Stimulated activated CD8-positive, alpha-beta memory T cell treated with anti-CD3 and anti-CD28 coated beads, Interleukin-12 subunit alpha, Interleukin-12 subunit beta, amount 100 ng/mL, for 24 hours (primary cell): ENCODE data around the gene BEST1.
"Not testable (repeated sequence)": the region's sequence is repeated elsewhere in the genome, so short reads cannot be mapped to it uniquely, and the experiment has no call there.

ENCODE experiments used
- DNase-seq: peaks from one replicate; pipeline ENCODE4 v3.0.0-alpha.2; 2020; ENCODE audit errors: extremely low read depth

Gene BEST1

DNA sequence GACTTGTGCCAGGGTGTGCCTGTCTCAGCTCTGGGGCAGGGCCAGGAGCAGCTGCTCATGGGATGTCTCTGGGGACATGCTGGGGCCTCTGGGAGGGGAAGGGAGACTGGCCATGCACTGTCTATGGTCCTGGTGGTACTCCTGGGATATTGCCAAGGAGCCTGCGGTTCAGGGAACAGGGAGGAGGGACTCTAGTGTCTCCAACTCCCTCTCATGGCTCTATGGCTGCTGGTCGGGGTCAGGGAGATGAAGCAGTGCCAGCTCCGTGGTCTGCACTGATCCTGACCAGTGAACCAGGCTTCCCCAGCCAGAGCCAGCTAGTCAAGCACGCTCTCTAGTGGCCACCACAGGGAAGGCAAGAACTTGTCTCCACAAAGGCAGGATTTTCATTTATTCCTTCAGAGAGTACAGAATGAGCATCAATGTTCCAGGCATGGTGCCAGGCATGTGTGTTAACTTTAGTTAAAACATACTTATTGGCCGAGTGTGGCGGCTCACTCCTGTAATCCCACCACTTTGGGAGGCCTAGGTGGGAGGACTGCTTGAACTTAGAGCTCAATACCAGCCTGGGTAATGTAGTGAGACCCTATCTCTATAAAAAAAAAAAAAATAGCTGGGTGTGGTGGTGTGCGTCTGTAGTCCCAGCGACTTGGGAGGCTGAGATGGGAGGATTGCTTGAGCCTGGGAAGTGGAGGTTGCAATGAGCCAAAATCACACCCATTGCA lies 2.5 kb upstream of the BEST1 start:
- no peak for DNase-seq

DNA sequence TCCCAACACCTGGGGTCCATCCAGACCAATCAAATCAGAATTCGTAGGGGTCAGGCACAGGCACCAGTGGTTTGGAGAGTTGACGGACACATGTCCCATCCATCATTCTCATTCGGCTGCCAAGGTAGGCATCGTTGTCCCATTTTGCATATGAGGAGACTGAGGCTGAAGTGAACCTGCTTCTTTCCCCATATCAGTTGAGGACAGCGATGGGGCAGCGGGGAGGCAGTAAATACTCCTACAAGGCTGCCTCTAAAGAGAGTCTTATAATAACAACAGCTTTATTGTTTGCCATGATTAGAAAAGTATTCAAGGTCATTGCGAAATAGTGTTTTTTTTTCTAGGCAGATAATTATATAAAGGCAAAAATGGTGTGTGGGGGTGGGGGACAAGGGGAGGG lies 1.6 kb upstream of the BEST1 start:
- DNase-seq: no peak

DNA sequence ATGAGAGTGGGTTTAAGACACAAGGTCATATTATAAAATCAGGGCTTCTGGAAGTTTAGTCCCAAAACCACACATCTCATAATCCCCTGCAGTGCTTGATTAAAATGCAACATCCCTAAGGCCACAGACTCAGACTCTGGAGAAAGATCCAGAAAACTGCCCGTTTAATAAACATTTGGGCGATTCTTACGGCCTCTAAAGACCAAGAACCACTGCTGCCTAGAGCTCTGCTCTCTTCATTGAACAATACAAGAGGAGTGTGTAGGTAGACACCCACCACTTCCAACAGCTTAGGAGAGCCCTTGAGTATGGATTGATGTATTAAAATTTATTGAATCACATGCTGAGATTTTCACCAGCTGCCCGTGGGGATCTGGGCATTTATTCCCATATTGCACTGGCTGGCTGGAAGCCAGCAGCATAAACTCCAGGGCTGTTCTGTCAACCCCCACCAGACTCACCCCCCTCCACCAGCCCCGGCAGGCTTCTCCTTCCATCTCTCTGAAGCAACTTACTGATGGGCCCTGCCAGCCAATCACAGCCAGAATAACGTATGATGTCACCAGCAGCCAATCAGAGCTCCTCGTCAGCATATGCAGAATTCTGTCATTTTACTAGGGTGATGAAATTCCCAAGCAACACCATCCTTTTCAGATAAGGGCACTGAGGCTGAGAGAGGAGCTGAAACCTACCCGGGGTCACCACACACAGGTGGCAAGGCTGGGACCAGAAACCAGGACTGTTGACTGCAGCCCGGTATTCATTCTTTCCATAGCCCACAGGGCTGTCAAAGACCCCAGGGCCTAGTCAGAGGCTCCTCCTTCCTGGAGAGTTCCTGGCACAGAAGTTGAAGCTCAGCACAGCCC lies 749 bp upstream of the BEST1 start:
- DNase-seq: no peak

DNA sequence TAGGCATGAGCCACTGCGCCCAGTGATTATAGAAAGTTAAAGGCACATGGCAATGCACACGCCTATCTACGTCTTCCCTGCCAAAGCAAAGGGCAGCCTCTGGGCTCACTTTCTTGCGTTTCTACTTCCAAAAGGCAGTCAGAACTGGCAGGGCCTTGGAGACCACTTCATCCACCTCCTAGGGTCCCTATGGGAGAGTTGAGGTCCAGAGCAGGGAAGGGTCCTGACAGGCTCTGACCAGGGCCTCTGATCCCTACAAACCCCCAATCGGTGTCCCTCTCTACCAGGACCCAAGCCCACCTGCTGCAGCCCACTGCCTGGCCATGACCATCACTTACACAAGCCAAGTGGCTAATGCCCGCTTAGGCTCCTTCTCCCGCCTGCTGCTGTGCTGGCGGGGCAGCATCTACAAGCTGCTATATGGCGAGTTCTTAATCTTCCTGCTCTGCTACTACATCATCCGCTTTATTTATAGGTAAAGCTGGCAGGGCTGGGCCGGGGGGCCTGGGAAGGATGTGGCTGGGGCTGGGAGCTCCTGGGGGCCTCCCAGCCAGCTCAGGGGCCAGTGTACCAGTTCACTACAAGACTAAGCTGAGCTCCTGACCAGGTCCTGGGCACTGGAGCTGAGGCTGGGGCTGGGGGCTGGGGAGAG lies 1.5 kb downstream of the BEST1 start:
- no peak for DNase-seq

DNA sequence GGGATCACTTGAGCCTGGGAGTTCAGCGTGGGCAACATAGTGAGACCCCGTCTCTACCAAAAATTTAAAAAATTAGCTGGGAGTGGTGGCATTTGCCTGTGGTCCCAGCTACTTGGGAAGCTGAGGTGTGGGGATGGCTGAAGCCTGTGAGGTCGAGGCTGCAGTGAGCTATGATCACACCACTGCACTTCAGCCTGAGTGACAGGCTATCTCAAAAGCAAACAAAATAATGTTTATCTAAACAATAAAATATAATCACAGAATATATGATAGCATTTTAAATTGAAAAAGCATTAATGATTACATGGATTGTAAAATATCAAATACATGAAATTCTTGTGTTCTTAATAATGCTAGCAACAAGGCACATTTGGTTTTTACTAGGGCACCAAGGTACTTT lies 2.7 kb downstream of the BEST1 start:
- DNase-seq: no peak

DNA sequence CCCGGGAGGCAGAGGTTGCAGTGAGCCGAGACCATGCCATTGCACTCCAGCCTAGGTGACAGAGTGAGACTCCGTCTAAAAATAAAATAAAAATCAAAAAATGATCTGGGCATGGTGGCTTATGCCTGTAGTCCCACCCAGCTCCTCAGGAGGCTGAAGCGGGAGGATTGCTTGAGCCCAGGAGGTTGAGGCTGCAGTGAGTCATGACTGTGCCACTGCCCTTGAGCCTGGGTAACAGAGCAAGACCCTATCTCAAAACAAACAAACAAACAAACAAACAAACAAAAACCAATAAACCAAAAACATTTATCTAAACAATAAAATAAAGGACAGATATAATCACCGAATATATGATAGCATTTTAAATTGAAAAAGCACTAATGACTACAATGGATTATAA lies 3.5 kb downstream of the BEST1 start:
- DNase-seq: not testable (repeated sequence)

DNA sequence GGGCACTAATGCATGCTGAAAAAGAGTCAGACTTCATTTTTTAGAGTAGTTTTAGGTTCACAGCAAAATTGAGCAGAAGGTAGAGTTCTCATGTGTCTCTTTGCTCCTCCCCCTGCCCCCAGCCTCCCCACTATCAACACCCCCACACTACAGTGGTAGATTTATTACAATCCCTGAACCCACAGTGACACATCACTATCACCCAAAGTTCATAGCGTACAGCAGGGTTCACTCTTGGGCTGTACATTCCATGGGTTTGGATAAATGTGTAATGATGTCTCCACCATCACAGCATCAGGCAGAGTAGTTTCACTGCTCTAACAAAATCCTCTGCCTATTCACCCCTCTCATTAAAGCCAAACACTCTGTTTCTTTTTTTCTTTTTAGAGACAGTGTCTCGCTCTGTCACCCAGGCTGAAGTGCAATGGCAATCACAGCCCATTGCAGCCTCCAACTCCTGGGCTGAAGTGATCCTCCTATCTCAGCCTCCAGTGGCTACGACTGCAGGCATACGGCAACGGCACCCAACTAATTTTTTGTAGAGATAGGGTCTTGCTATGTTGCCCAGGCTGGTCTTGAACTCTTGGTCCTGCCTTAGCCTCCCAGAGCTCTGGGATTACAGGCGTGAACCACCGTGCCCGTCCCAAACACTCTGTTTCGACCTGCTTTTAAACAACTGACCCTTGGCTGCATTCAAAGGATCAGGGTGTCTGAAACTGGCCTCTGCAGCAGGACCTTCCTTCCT lies 4.1 kb downstream of the BEST1 start:
- no peak for DNase-seq

DNA sequence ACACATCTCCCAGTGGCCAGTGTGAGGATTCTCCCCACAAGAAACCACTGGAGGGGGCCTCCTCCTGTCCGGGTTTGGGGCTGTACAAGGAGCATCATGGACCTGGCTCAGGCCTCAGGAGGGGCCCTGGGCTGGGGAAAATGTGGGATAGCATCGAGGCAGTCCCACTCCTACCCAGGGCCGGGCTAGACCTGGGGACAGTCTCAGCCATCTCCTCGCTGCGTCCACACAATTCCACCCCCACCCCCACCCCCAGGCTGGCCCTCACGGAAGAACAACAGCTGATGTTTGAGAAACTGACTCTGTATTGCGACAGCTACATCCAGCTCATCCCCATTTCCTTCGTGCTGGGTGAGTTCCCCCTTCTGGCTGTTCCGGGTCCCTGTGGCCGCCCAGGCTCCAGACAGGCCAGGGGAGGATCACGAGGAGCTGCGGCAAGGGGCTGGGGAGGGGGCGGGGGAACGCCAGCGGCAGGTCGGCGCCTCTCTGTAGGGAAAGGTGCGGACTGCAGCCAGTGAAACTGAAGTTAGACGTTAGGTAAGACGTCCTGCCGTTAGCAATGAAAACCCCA lies 4.8 kb downstream of the BEST1 start:
- no peak for DNase-seq

DNA sequence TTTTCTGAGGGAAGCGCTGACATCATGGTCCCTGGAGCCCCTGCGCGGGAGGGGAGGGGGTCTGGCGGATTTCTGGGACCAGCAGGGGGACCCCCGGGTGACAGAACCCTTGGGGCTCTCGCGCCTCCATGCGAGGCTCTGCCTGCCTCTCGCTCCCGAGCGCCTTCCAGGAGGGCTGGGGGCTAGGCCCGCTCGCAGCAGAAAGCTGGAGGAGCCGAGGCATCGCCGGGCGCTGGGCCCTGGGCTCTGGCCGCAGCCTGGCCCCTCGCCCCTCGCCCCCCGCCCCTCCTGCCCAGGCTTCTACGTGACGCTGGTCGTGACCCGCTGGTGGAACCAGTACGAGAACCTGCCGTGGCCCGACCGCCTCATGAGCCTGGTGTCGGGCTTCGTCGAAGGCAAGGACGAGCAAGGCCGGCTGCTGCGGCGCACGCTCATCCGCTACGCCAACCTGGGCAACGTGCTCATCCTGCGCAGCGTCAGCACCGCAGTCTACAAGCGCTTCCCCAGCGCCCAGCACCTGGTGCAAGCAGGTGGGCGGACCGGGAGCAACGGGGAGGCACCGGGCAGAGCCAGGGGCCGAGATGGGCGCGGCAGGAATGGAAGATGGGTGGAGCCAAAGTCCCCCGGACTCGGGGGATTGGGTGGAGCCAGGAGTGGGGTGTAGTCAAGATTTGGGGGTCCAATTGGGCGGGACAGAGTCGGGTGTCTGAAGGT lies 5.4 kb downstream of the BEST1 start:
- DNase-seq: no peak

DNA sequence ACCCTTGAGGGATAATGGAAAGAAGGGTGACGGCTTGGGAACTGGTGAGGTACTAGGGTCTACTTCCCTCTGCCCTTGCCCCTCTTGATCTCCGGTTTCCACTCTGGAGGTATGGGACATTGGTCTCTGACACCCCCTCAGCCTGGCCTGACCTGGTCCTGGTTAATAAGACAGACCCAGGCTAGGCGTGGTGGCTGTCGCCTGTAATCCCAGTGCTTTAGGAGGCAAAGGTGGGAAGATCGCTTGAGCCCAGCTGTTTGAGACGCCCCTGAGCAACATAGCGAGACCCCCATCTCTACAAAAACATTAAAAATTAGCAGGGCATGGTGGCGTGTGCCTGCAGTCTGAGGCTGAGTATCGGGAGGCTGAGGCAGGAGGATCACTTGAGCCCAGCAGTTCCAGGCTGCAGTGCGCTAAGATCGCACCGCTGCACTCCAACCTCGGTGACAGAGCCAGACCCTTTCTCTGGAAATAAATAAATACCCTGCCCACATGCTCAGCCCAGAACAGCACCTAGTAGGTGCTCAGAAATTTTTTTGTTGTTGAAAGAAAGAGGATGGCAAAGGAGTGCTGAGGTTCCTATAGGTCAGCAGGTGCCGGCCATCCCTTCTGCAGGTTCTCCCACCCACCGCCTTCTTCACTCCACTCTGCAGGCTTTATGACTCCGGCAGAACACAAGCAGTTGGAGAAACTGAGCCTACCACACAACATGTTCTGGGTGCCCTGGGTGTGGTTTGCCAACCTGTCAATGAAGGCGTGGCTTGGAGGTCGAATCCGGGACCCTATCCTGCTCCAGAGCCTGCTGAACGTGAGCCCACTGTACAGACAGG lies 6.3 kb downstream of the BEST1 start:
- no peak for DNase-seq

DNA sequence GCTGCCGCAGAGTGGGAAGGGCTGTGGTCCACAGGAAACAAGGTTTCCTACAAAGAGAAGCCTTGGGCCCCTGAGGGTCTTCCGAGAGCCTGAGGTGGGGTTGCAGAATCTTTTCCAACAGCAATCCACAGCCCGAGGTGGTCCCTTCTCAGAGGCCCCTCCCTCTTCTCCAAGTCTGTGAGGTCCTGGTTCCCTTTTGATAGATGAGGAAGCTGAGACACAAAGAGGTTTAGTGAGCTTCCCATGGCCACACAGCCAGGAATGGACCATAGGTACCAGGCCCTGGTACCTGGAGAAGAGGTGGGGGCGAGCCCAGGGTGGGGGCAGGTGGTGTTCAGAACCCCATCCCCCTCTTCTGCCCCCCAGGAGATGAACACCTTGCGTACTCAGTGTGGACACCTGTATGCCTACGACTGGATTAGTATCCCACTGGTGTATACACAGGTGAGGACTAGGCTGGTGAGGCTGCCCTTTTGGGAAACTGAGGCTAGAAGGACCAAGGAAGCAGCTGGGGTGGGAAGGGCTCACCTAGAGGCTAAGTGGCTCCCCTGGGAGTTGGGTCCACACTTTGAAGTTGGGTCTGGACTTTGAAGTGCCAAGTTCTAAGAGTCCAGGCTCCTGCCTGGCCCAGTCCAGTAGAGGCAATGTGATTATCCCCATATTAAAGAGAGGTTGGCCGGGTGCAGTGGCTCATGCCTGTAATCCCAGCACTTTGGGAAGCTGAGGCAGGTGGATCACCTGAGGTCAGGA lies 7.0 kb downstream of the BEST1 start:
- no peak for DNase-seq

DNA sequence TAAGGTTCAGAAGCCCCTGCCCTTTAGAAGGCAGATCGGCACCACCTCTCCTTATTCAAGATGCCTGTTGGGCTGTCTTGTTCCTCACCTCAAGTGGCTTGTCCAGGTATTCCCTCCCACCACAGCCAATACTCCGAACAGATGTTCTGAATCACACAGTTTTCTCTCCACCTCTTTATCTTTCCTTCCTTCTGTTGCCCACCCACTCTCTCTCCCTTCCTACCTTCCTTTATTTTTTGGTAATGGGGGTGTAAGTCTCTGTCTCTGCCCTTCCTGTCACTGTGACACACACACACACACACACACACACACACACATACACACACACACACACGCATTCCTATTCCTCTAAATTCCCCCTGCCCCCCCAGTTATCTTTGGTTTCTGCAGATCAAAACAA lies 8.4 kb downstream of the BEST1 start:
- no peak for DNase-seq

DNA sequence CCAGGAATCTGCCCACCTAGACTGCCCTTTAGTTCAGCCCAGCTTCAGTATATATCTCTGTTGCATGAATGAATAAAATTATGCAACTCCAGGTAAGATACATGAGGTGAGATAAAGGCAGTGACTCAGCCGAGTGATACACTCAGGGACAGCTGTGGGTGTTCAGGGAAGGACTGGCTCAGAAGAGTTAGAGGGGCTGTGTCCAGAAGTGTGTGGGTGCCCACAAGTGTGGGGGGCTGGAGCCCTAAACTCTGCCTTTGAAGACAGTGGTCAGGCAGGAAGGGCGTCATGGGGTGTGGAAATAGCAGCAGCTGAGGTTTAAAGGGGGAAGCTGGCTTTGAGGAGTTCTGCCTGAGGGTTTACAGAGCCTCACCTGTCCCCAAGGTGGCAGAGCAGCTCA lies 9.0 kb downstream of the BEST1 start:
- no peak for DNase-seq

DNA sequence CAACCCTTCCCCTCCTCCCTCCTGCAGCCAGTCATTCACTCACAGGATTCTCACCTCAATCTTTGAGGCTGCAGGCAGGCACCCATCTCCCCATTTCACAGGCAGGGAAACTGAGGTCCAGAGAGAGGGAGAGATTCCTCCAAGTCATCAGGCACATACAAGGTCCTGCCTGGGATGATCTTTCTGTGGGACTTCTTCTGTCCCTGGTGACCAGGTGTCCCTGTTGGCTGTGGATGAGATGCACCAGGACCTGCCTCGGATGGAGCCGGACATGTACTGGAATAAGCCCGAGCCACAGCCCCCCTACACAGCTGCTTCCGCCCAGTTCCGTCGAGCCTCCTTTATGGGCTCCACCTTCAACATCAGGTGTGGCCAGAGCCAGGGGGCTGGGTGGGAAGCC lies 9.5 kb downstream of the BEST1 start:
- DNase-seq: no peak

DNA sequence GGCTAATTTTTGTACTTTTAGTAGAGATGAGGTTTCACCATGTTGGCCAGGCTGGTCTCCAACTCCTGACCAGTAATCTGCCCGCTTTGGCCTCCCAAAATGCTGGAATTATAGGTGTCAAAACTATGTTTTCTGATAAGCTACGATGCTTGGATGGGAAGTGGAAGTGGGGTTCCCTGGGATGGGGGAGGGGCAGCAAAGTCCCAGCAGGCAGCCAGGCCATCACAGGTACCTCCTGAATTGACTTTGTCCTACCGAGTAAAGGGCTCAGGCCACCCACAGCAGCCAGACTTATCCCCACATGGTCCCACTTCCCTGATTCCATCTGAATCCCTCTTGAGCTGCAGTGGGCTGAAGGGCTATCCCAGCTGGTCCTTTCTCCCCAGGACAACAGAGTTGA lies 10.4 kb downstream of the BEST1 start:
- DNase-seq: no peak

DNA sequence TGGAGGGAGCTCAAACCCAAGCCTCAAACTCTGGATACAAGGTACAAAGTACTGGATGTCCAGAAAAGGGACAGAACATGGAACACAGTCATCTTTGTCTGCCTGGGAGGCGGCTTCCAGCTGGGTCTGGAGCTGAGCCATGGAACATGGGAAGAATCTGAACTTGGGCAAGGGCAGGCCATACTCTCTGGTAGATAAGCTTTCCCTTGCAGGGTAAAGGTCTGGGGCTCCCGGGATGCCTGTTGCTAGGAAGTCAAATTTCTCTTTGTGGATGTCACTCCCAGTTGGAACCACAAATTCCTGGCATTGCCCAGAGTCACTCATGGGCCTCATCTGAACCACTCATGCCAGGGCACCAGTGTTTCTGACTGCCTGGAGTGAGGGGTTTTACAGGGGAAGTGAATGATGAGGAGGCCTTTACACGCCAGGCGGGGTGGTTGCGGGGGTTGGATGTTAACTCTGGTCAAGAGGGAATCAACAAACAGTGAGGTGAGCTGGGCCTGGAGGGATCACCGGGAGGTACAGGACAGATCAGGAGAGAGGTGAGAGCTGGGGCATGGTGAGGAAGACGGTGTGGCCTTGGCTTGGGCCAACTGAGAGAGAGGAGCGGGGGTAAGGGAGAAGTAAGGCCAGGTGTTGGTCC lies 11.5 kb downstream of the BEST1 start:
- no peak for DNase-seq

DNA sequence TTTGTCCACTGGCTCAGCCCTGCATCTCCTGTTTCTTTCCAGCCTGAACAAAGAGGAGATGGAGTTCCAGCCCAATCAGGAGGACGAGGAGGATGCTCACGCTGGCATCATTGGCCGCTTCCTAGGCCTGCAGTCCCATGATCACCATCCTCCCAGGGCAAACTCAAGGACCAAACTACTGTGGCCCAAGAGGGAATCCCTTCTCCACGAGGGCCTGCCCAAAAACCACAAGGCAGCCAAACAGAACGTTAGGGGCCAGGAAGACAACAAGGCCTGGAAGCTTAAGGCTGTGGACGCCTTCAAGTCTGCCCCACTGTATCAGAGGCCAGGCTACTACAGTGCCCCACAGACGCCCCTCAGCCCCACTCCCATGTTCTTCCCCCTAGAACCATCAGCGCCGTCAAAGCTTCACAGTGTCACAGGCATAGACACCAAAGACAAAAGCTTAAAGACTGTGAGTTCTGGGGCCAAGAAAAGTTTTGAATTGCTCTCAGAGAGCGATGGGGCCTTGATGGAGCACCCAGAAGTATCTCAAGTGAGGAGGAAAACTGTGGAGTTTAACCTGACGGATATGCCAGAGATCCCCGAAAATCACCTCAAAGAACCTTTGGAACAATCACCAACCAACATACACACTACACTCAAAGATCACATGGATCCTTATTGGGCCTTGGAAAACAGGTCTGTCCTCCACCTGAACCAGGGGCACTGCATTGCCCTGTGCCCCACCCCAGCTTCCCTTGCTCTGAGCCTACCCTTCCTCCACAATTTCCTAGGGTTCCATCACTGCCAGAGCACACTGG lies 12.3 kb downstream of the BEST1 start:
- DNase-seq: no peak

DNA sequence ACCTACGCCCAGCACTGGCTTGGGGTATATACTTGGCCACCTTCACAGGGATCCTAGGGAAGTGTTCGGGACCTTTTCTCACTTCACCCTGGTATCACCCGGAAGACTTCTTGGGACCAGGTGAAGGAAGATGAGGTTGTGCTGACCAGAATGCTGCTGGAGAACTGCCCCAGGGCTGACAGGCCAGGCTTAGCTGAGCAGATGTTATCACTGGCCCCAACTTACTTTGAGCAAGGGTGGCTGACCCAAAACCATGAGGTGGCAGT lies 12.8 kb downstream of the BEST1 start:
- DNase-seq: no peak
